K562 (cell line): Measurements from ENCODE around the gene CADPS2. TPM values are rescaled to one million over a fixed set of nuclear protein-coding genes. Genes with fewer than 3 reads are reported as not detected.

Experiments used
- MXI1 ChIP-seq: IDR thresholded peaks from 2 replicates; pipeline ENCODE4 v1.6.1; 2011; ENCODE audit warnings: low read depth, mild to moderate bottlenecking, improper control_type of control experiment, low read length
- NCOA4 ChIP-seq: fragments of 450-650 bp; IDR thresholded peaks from 2 replicates; pipeline ENCODE4 v1.6.1; 2018; ENCODE audit warnings: mild to moderate bottlenecking; ENCODE audit not compliant: partially characterized antibody
- POLR2H ChIP-seq: IDR thresholded peaks from 2 replicates; pipeline ENCODE4 v1.6.1; 2016; ENCODE audit warnings: missing genetic modification characterization, low read depth, mild to moderate bottlenecking, control low read depth, missing compliant biosample characterization, moderate library complexity
- TAF15 ChIP-seq: fragments of 200-400 bp; formaldehyde crosslinking; IDR thresholded peaks from 2 replicates; pipeline ENCODE4 v1.6.1; 2017; ENCODE audit warnings: mild to moderate bottlenecking, low read depth, low read length, moderate library complexity
- TBL1XR1 ChIP-seq, 2 experiments: IDR thresholded peaks; 2 replicates each; pipeline ENCODE4 v1.6.1; 2012; ENCODE audit warnings: improper control_type of control experiment in 2 of 2, low read length in 2 of 2, mild to moderate bottlenecking in 1 of 2
- TCF15 ChIP-seq: fragments of 250-450 bp; sonication (Bioruptor Pico); IDR thresholded peaks from 2 replicates; pipeline ENCODE4 v1.8.0; 2022; ENCODE audit warnings: moderate library complexity, mild to moderate bottlenecking, inconsistent platforms
- ZNF165 ChIP-seq: fragments of 250-450 bp; sonication (Bioruptor Pico); IDR thresholded peaks from 2 replicates; pipeline ENCODE4 v1.4.0; 2020; ENCODE audit warnings: borderline replicate concordance
- ZNF324 ChIP-seq: fragments of 250-450 bp; sonication (Bioruptor Pico); IDR thresholded peaks from 2 replicates; pipeline ENCODE4 v1.4.0; 2020; ENCODE audit warnings: mild to moderate bottlenecking
- ZNF717 ChIP-seq: fragments of 250-450 bp; sonication (Bioruptor Pico); IDR thresholded peaks from 2 replicates; pipeline ENCODE4 v1.5.0; 2021
- polyA plus RNA-seq, 8 experiments: library from polyadenylated mRNA; depleted of rRNA in 4 of 8; stranded (reverse) in 5 of 8; unstranded in 3 of 8; fragments of >200 nt; fragmentation: Nextera tagmentation in 2 of 8; fragmentation: Illumina TruSeq in 1 of 8; extraction: Ambion mirVana in 2 of 8; extraction: Trizol in 1 of 8; gene quantifications; 2 replicates each; pipeline versions ENCODE4 v1.2.1 to v1.2.3, GENCODE V29; 2011 to 2014; ENCODE audit warnings: inconsistent platforms in 1 of 8, missing spikeins in 1 of 8
- total RNA-seq, 7 experiments: library from RNA; depleted of rRNA in 6 of 7; stranded (reverse); fragments of >200 nt in 6 of 7; fragmentation: Illumina TruSeq in 2 of 7; extraction: Trizol in 2 of 7; gene quantifications; 2 replicates each; pipeline versions ENCODE4 v1.2.1 to v1.2.3, GENCODE V29; 2011 to 2021; ENCODE audit warnings: low replicate concordance in 1 of 7

CADPS2 gene
- total and polyA plus RNA-seq, 9 of the 15 experiments (the other 6 are each of a cell fraction or from before 2014, with no cell fraction given): 0.03 to 0.14 (median 0.04) TPM; not detected in 1

- TF ChIP-seq TAF15 (no peak), ZNF324 (CRISPR knock-in tag) (no peak), MXI1 (no peak), NCOA4 (no peak), ZNF717 (CRISPR knock-in tag) (no peak), ZNF165 (CRISPR knock-in tag) (no peak), TCF15 (no peak), TBL1XR1 (IDR thresholded peaks at IDR 0.05; ENCODE audit: low read length in 2 of 2) (no peak), POLR2H (tag) (no peak)
- TF ChIP-seq, all 486 proteins: peak for 0
Measured at GRCh38 chr7:122306320-122307227, 579.7 kb downstream of the CADPS2 start (continued).
